OCI-LY3 (cell line): ENCODE measurements around the gene TLE6.

Experiments used
- H2AFZ ChIP-seq: fragments of 200-600, 300-600 bp; shearing (Covaris generic); 2 replicates; pipeline ENCODE4 v1.6.0; 2014; ENCODE audit warnings: antibody characterized with exemption, low read depth, low read length
- H3K27ac ChIP-seq: fragments of 200-600, 300-600 bp; sonication (generic); 2 replicates; pipeline ENCODE4 v1.5.1; 2014; ENCODE audit warnings: mild to moderate bottlenecking, low read length, moderate library complexity, mixed read lengths
- H3K27me3 ChIP-seq: fragments of 200-600, 300-600 bp; sonication (generic); 2 replicates; pipeline ENCODE4 v1.6.1; 2014; ENCODE audit warnings: low read depth, low read length, mixed read lengths
- H3K36me3 ChIP-seq: fragments of 200-600, 300-600 bp; sonication (generic); replicated peaks from 2 replicates; pipeline ENCODE3; 2014; ENCODE audit warnings: low read depth, low read length, mixed read lengths
- H3K4me1 ChIP-seq: fragments of 300-600, 200-600 bp; sonication (generic); 2 replicates; pipeline ENCODE4 v1.6.1; 2014; ENCODE audit warnings: low read length, mixed read lengths
- H3K4me2 ChIP-seq: fragments of 200-600, 300-600 bp; sonication (generic); 2 replicates; pipeline ENCODE4 v1.6.1; 2014; ENCODE audit warnings: low read length, mixed read lengths
- H3K4me3 ChIP-seq: fragments of 300-600, 200-600 bp; sonication (generic); 2 replicates; pipeline ENCODE4 v1.5.1; 2014; ENCODE audit warnings: antibody characterized with exemption, mild to moderate bottlenecking, low read length, moderate library complexity
- H3K79me2 ChIP-seq: fragments of 300-600, 200-600 bp; shearing (Covaris generic); 2 replicates; pipeline ENCODE4 v1.6.1; 2014; ENCODE audit warnings: mild to moderate bottlenecking, low read length, mixed read lengths
- H3K9ac ChIP-seq: fragments of 300-600, 200-600 bp; shearing (Covaris generic); 2 replicates; pipeline ENCODE4 v1.6.0; 2014; ENCODE audit warnings: mild to moderate bottlenecking, low read length, moderate library complexity
- H3K9me3 ChIP-seq: fragments of 200-600, 300-600 bp; shearing (Covaris generic); 2 replicates; pipeline ENCODE4 v1.6.1; 2014; ENCODE audit warnings: low read length, mixed read lengths; ENCODE audit not compliant: insufficient read depth
- H4K20me1 ChIP-seq: fragments of 200-600, 300-600 bp; sonication (generic); 2 replicates; pipeline ENCODE4 v1.6.1; 2016; ENCODE audit warnings: low read length, mixed read lengths; ENCODE audit not compliant: insufficient read depth
- EZH2phosphoT487 ChIP-seq: fragments of 200-600 bp; shearing (Covaris generic); IDR thresholded peaks from 2 replicates; pipeline ENCODE4 v1.6.1; 2018; ENCODE audit warnings: antibody characterized with exemption, mixed run types, low read depth
- TF ChIP-seq, protein P1 (sequence below): fragments of 200-600, 300-600 bp; sonication (generic); IDR thresholded peaks from 2 replicates; pipeline ENCODE4 v1.5.1; 2014; ENCODE audit warnings: antibody characterized with exemption, low read length, low read depth

Gene TLE6

DNA sequence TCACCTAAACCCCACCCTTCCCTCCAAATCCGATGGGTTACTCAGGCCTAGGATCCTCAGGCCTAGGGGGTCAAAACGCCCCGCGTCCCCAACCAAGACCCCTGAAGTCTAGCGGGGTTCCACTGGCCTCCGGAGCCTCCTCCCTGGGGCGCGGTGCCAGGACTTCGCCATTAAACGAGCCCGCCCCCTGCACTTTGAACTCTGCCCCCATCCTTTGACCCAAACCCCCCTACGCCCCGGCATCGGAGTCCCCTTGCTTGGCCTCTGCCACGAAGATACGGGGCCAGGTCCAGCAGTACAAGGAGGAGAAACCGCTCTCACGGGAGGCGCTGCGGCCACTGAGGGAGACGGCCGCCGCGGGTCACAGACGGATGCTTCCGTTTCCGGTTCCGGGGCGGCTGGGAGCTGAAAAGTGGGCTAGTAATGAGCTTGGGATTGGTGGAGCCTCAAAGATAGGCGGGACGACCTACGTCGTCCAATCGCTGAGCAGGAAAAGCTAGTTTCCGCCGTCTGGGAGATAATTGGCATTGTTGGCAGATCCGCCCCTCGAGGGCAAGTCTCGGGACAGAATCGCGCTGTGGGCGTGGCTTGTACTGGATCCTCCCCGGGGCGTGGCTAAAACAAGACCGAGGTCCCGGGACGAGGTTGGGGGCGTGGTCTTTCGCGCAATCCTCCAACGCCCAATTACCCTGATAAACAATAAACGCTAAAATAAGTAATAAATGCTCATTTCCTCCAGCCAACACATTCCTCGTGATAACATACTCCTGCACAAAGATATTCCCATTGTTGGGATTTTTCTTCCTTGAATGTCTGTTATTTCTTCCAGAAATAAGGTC is 26.9 kb upstream of the TLE6 start:
- TF ChIP-seq EZH2phosphoT487 = no peak
- TF ChIP-seq, protein P1, sequence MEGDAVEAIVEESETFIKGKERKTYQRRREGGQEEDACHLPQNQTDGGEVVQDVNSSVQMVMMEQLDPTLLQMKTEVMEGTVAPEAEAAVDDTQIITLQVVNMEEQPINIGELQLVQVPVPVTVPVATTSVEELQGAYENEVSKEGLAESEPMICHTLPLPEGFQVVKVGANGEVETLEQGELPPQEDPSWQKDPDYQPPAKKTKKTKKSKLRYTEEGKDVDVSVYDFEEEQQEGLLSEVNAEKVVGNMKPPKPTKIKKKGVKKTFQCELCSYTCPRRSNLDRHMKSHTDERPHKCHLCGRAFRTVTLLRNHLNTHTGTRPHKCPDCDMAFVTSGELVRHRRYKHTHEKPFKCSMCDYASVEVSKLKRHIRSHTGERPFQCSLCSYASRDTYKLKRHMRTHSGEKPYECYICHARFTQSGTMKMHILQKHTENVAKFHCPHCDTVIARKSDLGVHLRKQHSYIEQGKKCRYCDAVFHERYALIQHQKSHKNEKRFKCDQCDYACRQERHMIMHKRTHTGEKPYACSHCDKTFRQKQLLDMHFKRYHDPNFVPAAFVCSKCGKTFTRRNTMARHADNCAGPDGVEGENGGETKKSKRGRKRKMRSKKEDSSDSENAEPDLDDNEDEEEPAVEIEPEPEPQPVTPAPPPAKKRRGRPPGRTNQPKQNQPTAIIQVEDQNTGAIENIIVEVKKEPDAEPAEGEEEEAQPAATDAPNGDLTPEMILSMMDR = no peak
- no peaks in the 10 kb centered on the region for H3K36me3 ChIP-seq
- H3K27ac ChIP-seq = peak overlapping the region; percentile 68
- H3K9me3 ChIP-seq = no peaks in the 10 kb centered on the region
- H3K79me2 ChIP-seq = peaks cover 17% of the 10 kb centered on the region
- H4K20me1 ChIP-seq = no peaks in the 10 kb centered on the region
- peak overlapping the region; percentile 83 for H3K4me3 ChIP-seq
- no peaks in the 10 kb centered on the region for H3K27me3 ChIP-seq
- peak overlapping the region; percentile 85 for H3K9ac ChIP-seq
- peaks cover 6% of the 10 kb centered on the region for H3K4me1 ChIP-seq
- peak overlapping the region; percentile 87 for H3K4me2 ChIP-seq
- peak overlapping the region; percentile 72 for H2AFZ ChIP-seq

DNA sequence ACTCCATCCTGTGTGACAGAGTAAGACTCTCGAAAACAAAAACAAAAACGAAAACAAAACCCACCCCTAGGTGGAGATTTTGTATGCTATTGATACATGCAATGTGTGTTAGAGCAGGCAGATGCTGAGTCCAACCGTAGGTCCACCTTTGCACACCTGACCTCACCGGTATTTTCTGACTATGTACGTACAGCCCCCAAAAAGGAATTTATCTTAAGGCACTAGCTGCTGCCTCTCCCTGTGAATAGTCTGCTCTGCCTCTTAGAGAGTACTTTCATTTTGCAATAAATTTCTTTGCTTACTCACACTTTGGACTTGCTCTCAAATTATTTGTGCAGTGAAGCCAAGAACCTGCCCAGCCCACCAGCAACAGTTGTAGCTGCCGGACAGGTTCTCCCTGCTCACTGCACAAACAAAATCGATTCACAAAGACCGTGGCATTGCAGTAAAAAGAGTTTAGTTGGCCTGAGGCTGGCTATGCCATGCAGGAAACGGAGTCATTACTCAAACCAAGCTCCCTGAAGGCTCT is 24.3 kb upstream of the TLE6 start:
- H3K4me3 ChIP-seq = no peak overlapping the region
- peaks cover 6% of the 10 kb centered on the region for H3K4me1 ChIP-seq
- no peaks in the 10 kb centered on the region for H3K9me3 ChIP-seq
- no peak overlapping the region for H3K9ac ChIP-seq
- TF ChIP-seq EZH2phosphoT487 = no peak
- TF ChIP-seq, protein P1 = no peak
- H3K36me3 ChIP-seq = no peaks in the 10 kb centered on the region
- no peak overlapping the region for H3K4me2 ChIP-seq
- no peak overlapping the region for H3K27ac ChIP-seq
- peaks cover 17% of the 10 kb centered on the region for H3K79me2 ChIP-seq
- no peaks in the 10 kb centered on the region for H4K20me1 ChIP-seq
- H2AFZ ChIP-seq = no peak overlapping the region
- no peaks in the 10 kb centered on the region for H3K27me3 ChIP-seq

DNA sequence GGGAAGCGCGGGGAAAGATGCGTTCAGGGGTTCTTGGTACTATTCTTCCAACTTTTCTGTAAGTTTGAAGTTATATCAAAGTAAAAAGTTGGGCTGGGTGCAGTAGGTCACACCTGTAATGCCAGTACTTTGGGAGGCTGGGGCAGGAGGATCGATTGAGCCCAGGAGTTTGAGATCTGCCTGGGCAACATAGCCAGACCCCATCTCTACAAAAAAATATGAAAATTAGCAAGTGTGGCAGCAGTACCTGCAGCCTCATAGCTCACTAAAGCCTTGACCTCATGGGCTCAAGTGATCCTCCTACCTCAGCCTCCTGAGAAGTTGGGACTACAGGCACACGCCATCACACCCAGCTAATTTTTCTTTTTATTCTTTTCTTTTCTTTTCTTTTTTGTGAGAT is 20.2 kb upstream of the TLE6 start:
- no peaks in the 10 kb centered on the region for H3K27me3 ChIP-seq
- no peaks in the 10 kb centered on the region for H3K36me3 ChIP-seq
- no peak overlapping the region for H3K9ac ChIP-seq
- no peaks in the 10 kb centered on the region for H3K9me3 ChIP-seq
- H3K4me1 ChIP-seq = no peaks in the 10 kb centered on the region
- TF ChIP-seq, protein P1 = no peak
- H3K27ac ChIP-seq = no peak overlapping the region
- H2AFZ ChIP-seq = no peak overlapping the region
- H3K79me2 ChIP-seq = no peaks in the 10 kb centered on the region
- no peaks in the 10 kb centered on the region for H4K20me1 ChIP-seq
- no peak overlapping the region for H3K4me2 ChIP-seq
- no peak overlapping the region for H3K4me3 ChIP-seq

DNA sequence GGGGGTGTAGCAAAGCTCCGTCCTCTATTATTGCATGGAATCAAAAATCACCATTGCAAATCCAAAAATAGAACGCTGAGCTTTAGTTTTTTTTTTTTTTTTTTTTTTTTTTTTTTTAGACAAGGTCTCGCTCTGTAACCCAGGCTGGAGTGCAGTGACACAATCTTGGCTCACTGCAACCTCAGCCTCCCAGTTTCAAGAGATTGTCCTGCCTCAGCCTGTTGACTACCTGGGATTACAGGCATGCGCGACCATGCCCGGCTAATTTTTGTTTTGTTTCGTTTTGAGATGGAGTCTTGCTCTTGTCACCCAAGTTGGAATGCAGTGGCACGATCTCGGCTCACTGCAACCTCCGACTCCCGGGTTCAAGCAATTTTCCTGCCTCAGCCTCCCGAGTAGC is 17.2 kb upstream of the TLE6 start:
- no peak overlapping the region for H2AFZ ChIP-seq
- H3K4me3 ChIP-seq = no peak overlapping the region
- no peaks in the 10 kb centered on the region for H3K79me2 ChIP-seq
- no peaks in the 10 kb centered on the region for H4K20me1 ChIP-seq
- H3K9ac ChIP-seq = no peak overlapping the region
- H3K36me3 ChIP-seq = no peaks in the 10 kb centered on the region
- no peak overlapping the region for H3K27ac ChIP-seq
- no peak overlapping the region for H3K4me2 ChIP-seq
- no peaks in the 10 kb centered on the region for H3K27me3 ChIP-seq
- H3K9me3 ChIP-seq = no peaks in the 10 kb centered on the region
- no peaks in the 10 kb centered on the region for H3K4me1 ChIP-seq
- TF ChIP-seq, protein P1 = no peak
- TF ChIP-seq EZH2phosphoT487 = no peak
